WTC11 (cell line): ENCODE measurements around the gene SLC16A14. TPM values are rescaled to one million over a fixed set of nuclear protein-coding genes. Genes with fewer than 3 reads are reported as not detected.

Source experiments
- ATAC-seq: fragments of 200-7000 bp; cut with Tn5 transposase; 2 replicates; pipeline ENCODE4 v1.10.0; 2021; ENCODE audit warnings: mild to moderate bottlenecking, moderate library complexity
- CTCF ChIA-PET: fragments of 300-600 bp; sonication (Branson Sonifier 250); formaldehyde crosslinking; loops from one replicate; lab custom pipeline; 2021; ENCODE audit warnings: antibody characterized with exemption; lab: Charles Lee
- POLR2A ChIA-PET: fragments of 350-600 bp; sonication (Branson Sonifier 250); formaldehyde crosslinking; loops from one replicate; lab custom pipeline; 2021; ENCODE audit warnings: antibody characterized with exemption; lab: Charles Lee
- DNase-seq: peaks from one replicate; pipeline ENCODE4 v3.0.0; 2021; ENCODE audit warnings: low spot score
- H3K27ac Mint-ChIP-seq: 2 replicates; pipeline ENCODE4 v1.8.0; 2021; ENCODE audit warnings: mixed read lengths
- H3K27me3 Mint-ChIP-seq: 2 replicates; pipeline ENCODE4 v1.8.0; 2021; ENCODE audit warnings: low read depth, mild to moderate bottlenecking, moderate library complexity, mixed read lengths
- H3K36me3 Mint-ChIP-seq: 2 replicates; pipeline ENCODE4 v1.8.0; 2021; ENCODE audit warnings: mixed read lengths
- H3K4me1 Mint-ChIP-seq: 2 replicates; pipeline ENCODE4 v1.8.0; 2022; ENCODE audit warnings: mixed read lengths
- H3K4me3 Mint-ChIP-seq: 2 replicates; pipeline ENCODE4 v1.8.0; 2021; ENCODE audit warnings: mild to moderate bottlenecking, moderate library complexity, mixed read lengths
- H3K9me3 Mint-ChIP-seq: 2 replicates; pipeline ENCODE4 v1.8.0; 2021; ENCODE audit warnings: mixed read lengths
- CREM ChIP-seq: sonication (generic); formaldehyde crosslinking; IDR thresholded peaks from 2 replicates; pipeline ENCODE4 v1.8.1; 2022; ENCODE audit warnings: mild to moderate bottlenecking, missing genetic modification reagents, moderate library complexity
- E2F4 ChIP-seq: sonication (generic); formaldehyde crosslinking; IDR thresholded peaks from 2 replicates; pipeline ENCODE4 v1.8.1; 2022; ENCODE audit warnings: low read depth, mild to moderate bottlenecking, moderate library complexity, missing genetic modification reagents, borderline replicate concordance
- GABPB1 ChIP-seq: sonication (generic); formaldehyde crosslinking; IDR thresholded peaks from 2 replicates; pipeline ENCODE4 v1.8.1; 2023; ENCODE audit warnings: mild to moderate bottlenecking, missing genetic modification reagents
- GTF2I ChIP-seq: fragments of 250-450 bp; sonication (Bioruptor Pico); conservative IDR thresholded peaks from 2 replicates; pipeline ENCODE4 v1.4.0; 2021; ENCODE audit warnings: mild to moderate bottlenecking
- NFATC4 ChIP-seq: fragments of 250-450 bp; sonication (Bioruptor Pico); IDR thresholded peaks from 2 replicates; pipeline ENCODE4 v1.9.0; 2021; ENCODE audit warnings: mild to moderate bottlenecking
- NR1H2 ChIP-seq: sonication (generic); formaldehyde crosslinking; IDR thresholded peaks from 2 replicates; pipeline ENCODE4 v1.9.0; 2021; ENCODE audit warnings: mild to moderate bottlenecking, moderate library complexity, missing genetic modification reagents
- OVOL2 ChIP-seq: fragments of 250-450 bp; sonication (Bioruptor Pico); IDR thresholded peaks from 2 replicates; pipeline ENCODE4 v1.9.0; 2021; ENCODE audit warnings: mild to moderate bottlenecking, borderline replicate concordance
- PRRX2 ChIP-seq: fragments of 250-450 bp; sonication (Bioruptor Pico); IDR thresholded peaks from 2 replicates; pipeline ENCODE4 v1.8.0; 2021; ENCODE audit warnings: mild to moderate bottlenecking
- TP53 ChIP-seq: sonication (generic); formaldehyde crosslinking; IDR thresholded peaks from 2 replicates; pipeline ENCODE4 v1.8.1; 2023; ENCODE audit warnings: mild to moderate bottlenecking, missing genetic modification reagents
- ZNF219 ChIP-seq: sonication (generic); formaldehyde crosslinking; IDR thresholded peaks from 2 replicates; pipeline ENCODE4 v1.8.0; 2023; ENCODE audit warnings: missing genetic modification reagents, mild to moderate bottlenecking, borderline replicate concordance
- ZNF416 ChIP-seq: fragments of 250-450 bp; sonication (Bioruptor Pico); IDR thresholded peaks from 2 replicates; pipeline ENCODE4 v1.9.0; 2021; ENCODE audit warnings: mild to moderate bottlenecking, inconsistent platforms
- ZNF512 ChIP-seq: sonication (generic); formaldehyde crosslinking; IDR thresholded peaks from 2 replicates; pipeline ENCODE4 v1.8.1; 2022; ENCODE audit warnings: missing genetic modification reagents, borderline replicate concordance
- total RNA-seq: library from RNA; stranded (reverse); gene quantifications from 3 replicates; pipeline ENCODE4 v1.2.3, GENCODE V29; 2021
- TF ChIP-seq, protein P1 (sequence below): fragments of 250-450 bp; sonication (Bioruptor Pico); conservative IDR thresholded peaks from 2 replicates; pipeline ENCODE4 v1.9.0; 2021; ENCODE audit warnings: mild to moderate bottlenecking
- TF ChIP-seq, protein P2 (sequence below): sonication (generic); formaldehyde crosslinking; IDR thresholded peaks from 2 replicates; pipeline ENCODE4 v1.8.1; 2023; ENCODE audit warnings: mild to moderate bottlenecking, missing genetic modification reagents, moderate library complexity
- TF ChIP-seq, protein P3 (sequence below): sonication (generic); formaldehyde crosslinking; IDR thresholded peaks from 2 replicates; pipeline ENCODE4 v1.8.1; 2023; ENCODE audit warnings: mild to moderate bottlenecking, missing genetic modification reagents

SLC16A14 gene
- total RNA-seq, 1 experiment from 2014 or later, result 1.7 TPM

DNA sequence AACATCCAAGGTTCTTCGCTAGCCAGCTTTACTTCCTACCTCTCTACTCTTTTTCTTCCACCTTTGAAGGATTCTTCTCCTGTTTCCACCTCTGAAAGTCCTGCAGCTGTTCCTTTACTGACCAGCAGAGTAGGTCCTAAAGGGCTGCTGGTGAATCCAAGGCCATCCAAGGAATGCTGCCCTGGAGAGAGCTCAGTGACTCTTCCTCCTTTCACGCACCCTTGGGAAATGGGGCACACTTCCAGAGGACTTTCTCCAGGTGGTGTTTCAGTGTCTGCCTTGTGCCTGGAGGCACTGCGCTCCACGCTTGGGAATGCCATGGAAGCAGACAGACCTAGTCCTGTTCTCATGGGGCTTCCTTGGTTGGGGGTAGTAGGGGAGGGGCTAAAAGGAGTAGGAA, 45.4 kb downstream of the SLC16A14 start (continued):
- TF ChIP-seq CREM, result no peak

- Mint-ChIP-seq H3K4me1 (no peaks in the 10 kb centered on the region), H3K9me3 (peaks cover 14% of the 10 kb centered on the region), H3K27ac (no peak overlapping the region), H3K4me3 (no peak overlapping the region), H3K36me3 (peaks cover 9% of the 10 kb centered on the region), H3K27me3 (no peaks in the 10 kb centered on the region)
- TF ChIP-seq GABPB1 (CRISPR knock-in tag) (no peak), ZNF219 (CRISPR knock-in tag) (no peak), ZNF512 (CRISPR knock-in tag) (no peak), ZNF416 (CRISPR knock-in tag) (no peak), NR1H2 (no peak), TP53 (CRISPR knock-in tag) (no peak), PRRX2 (no peak), E2F4 (CRISPR knock-in tag) (no peak)
- TF ChIP-seq, protein P1, sequence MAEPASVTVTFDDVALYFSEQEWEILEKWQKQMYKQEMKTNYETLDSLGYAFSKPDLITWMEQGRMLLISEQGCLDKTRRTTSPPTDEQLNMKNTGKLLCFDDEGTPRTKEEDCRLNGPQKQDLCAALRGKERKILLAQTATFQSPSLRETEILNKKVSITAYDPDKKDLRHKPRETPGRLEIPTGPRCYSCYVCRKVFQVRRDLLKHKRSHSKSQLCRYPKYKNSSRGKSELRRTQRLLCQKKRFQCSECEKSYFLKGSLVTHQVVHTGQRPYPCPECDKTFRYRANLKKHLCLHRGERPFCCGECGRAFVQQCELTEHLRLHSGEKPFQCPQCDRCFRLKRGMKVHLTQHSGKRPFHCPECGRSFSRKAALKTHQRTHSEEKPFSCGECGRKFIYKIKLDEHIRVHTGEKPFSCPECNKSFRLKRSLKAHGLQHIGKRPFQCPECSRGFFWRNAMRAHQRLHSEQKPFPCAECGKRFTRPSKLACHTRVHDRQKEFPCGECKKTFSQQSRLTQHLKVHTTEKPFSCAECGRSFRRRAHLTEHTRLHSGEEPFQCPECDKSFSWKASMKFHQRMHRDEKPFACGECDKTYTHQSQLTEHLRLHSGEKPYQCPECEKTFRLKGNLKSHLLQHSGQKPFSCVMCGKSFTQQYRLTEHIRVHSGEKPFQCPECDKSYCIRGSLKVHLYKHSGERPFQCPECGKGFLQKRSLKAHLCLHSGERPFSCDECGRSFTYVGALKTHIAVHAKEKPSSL (CRISPR knock-in tag), result no peak
- TF ChIP-seq, protein P2, sequence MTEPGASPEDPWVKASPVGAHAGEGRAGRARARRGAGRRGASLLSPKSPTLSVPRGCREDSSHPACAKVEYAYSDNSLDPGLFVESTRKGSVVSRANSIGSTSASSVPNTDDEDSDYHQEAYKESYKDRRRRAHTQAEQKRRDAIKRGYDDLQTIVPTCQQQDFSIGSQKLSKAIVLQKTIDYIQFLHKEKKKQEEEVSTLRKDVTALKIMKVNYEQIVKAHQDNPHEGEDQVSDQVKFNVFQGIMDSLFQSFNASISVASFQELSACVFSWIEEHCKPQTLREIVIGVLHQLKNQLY (CRISPR knock-in tag), result no peak
- DNase-seq (no peak), ATAC-seq (no peak)
- POLR2A ChIA-PET, result no interaction called here
- CTCF ChIA-PET, result no interaction called here
Observed at GRCh38 chr2:230019742-230020141, 49.0 kb downstream of the SLC16A14 start.

DNA sequence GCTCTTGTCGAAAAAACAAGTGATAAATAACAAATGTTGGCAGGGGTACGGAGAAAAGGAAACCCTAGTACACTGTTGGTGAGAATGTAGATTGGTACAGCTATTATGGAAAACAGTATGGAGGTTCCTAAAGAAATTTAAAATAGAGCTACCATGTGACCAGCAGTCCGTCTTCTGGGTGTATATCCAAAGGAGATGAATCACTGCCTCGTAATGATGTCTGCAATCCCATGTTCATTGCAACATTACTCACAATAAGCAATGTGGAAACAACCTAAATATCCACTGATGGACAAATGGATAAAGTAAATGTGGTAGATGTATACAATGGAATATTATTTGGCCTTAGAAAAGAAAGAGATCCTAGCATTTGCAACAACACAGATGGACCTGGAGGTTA, 50.6 kb downstream of the SLC16A14 start:
- Mint-ChIP-seq H3K4me1 (no peaks in the 10 kb centered on the region), H3K36me3 (peaks cover 9% of the 10 kb centered on the region), H3K27ac (no peak overlapping the region), H3K27me3 (no peaks in the 10 kb centered on the region), H3K9me3 (peaks cover 14% of the 10 kb centered on the region), H3K4me3 (no peak overlapping the region)
- DNase-seq, result no peak
- CTCF ChIA-PET, result interaction anchor here (1.2 kb wide), 1 partner anchor 142 kb away, joined by 3 read pairs; no protein-coding TSS in a partner anchor
- no peak for TF ChIP-seq NFATC4
- TF ChIP-seq, protein P3, sequence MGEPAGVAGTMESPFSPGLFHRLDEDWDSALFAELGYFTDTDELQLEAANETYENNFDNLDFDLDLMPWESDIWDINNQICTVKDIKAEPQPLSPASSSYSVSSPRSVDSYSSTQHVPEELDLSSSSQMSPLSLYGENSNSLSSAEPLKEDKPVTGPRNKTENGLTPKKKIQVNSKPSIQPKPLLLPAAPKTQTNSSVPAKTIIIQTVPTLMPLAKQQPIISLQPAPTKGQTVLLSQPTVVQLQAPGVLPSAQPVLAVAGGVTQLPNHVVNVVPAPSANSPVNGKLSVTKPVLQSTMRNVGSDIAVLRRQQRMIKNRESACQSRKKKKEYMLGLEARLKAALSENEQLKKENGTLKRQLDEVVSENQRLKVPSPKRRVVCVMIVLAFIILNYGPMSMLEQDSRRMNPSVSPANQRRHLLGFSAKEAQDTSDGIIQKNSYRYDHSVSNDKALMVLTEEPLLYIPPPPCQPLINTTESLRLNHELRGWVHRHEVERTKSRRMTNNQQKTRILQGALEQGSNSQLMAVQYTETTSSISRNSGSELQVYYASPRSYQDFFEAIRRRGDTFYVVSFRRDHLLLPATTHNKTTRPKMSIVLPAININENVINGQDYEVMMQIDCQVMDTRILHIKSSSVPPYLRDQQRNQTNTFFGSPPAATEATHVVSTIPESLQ (CRISPR knock-in tag), result no peak
- TF ChIP-seq OVOL2 (CRISPR knock-in tag), result no peak
- TF ChIP-seq GTF2I, result no peak
- POLR2A ChIA-PET, result no interaction called here
- no peak for ATAC-seq
